CD4-positive, alpha-beta T cell treated with Interleukin-10 for 1 hour (primary cell): ENCODE data around the gene PDHA2.
"Not testable (repeated sequence)": the region's sequence is repeated elsewhere in the genome, so short reads cannot be mapped to it uniquely, and the experiment has no call there.

Source experiments
- DNase-seq: peaks from one replicate; pipeline ENCODE4 v3.0.0-alpha.2; 2020

PDHA2 gene

DNA sequence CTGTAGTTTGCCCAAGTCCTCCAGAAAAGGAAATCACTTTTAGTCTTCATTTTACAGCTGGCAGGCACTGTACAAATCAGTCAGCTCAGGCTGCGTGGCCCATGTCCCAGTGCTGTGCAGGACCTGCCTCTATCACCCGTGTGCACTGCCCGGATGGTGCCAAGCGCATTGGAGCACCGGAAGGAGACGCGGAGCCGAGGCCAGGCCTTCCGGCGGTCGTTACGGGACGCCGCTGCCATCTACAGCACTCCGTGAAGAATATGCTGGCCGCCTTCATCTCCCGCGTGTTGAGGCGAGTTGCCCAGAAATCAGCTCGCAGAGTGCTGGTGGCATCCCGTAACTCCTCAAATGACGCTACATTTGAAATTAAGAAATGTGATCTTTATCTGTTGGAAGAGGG, at the start of gene PDHA2:
Gene PDHA2 (plus strand): TSS at position 203 of the 400 bp plus-strand sequence. CDS start 58 bp downstream, at position 261.
- no peak for DNase-seq

DNA sequence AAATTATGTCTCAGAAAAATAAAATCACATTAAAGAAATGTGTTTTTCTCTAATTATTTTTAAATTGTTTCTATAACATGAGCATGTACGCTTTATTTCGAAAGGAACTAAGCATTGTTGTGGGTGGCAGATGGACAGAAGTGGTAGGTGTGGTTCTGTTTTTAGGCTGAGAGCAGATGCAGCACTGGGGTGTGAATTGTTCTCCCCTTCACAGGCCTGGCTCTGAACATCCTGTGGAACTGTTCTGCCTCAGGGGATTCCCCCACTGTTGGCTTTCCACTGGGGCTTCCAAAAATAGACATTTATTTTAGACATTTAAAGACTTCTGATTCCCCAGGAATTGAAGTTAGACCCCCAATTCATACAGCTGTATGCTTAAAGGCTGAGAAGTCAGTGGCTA, 41.9 kb upstream of the PDHA2 start:
- no peak for DNase-seq

DNA sequence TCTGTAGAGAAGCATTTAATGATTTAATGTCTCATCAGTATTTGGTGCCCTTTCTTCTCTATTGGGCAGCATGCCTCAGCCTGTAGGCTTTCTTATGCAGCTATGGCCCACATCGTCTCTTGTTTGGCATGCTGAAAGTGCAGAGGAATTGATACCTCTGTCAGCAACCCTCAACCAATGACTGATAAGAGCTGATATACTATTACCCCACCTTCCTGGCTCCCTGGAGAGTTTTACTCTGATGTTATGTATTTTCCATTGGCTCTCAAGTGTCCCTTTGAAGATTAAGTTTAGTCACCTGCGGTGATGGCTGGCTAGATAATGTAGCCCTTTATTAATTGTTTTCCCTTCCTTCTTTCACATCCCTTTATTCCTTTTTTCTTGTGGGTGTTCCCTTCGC, 41.2 kb upstream of the PDHA2 start:
- no peak for DNase-seq

DNA sequence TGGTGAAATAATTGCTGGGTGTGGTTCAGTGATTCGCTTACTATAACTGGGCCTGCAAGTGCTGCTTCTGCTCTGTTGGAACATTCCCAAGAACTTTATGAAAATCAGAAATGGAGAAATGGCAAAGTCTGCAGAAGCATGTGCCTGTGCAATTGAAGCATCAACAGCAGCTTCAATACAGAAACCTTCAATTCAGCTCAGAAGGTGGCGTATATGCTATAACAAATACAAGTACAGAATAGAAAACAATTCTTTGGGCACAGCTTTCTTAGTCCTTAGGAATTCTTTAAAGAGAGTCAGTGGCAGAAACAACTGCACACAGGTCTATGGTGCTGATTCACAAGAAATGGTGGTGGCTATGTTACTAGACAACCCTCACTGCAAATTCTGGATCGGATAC, 18.0 kb upstream of the PDHA2 start:
- DNase-seq, result no peak

DNA sequence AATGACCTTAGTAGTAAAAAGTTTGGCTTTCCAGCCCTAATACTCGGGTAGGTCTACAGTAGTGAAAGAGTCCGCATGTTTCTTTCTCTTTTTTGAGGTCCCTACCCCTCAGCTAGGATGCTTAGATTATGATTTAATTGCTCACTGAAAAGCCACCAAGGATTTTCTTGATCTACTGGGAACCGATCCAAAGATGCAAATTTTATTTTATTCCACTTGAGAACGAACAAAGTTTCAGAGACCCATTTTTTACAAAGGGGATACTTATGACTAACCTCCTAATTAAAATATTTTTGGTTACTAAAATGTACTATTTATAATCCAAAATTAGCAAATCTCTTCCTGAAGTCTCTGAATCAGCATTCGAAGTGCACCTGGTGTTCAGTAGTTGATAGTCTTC, 14.3 kb upstream of the PDHA2 start:
- DNase-seq, result no peak

DNA sequence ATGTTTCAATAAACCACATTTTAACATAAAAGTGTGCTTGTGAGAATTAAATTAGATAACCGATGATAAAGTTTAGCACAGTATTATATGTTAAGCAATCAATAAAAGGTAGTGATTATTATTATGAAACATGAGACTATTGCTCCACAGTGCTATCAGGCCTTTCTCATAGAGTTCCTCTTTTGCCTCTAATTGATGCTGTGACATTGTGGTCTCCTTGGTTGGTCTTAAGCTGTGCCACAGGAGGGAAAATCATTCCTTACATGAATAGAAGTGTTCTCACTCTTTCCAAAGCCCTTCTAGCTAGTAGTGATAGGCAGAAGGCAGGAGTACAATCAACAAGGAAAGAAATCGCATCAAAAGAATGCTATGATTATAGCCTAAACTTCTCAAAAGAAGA, 9.2 kb upstream of the PDHA2 start:
- DNase-seq, result no peak

DNA sequence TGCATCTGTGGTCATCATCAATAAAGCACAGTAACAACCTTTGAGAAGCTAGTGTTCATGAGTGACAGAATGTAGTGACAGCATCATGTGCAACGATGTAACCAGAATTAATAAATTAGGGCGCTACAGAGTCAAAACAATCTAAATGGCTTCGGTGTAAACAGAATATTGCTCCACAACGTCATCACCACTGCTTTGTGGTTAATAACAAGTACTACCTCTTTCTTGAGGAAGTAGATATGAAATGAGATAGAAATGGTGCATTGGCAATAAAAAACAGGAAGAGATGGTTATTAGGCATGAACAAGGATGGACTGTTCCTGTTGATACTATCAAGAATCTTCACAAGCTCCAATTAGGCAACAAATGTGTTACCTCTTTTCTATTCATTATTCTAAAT, 8.7 kb upstream of the PDHA2 start:
- no peak for DNase-seq

DNA sequence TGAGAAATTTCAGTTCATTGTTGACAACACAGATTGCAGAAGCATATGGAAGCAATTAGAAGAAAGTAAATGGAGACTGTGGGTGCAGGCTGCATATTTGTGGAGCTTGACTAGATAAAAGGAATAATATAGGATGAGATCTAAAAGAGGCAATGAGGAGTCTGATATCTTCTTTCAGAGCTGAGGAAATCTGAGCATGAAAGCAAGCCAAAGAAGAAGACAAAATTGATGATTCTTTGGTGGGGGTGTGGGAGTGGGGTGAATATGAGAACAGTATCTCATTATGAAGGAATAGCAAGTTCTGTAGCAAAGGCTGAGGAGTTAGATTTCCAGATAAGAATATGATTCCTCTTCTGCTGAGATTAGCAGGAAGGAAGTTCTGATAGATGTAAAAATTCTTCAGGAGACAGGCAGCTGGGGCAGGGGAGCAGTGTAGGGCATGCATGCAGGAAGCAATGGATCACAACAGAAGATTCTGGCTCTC, 6.1 kb upstream of the PDHA2 start:
- no peak for DNase-seq

DNA sequence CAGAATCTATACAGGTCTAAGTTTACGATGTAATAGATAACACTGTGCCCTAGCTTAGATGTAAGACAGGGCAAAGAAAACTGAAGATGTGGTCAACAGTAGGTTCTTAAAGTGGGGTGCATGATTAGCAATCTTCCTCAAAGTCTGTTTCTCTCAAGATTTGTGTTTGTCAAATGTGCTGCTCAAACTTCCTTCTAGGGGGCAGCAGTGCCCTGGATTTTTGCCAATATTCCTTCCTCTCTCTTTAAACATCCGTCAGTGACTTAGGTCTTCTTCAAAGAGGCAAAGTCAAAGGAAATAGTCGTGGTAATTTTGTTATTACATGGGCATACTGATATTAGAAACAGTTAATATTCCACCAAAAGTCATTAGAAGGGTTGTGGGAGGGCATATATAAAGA, 4.2 kb upstream of the PDHA2 start:
- no peak for DNase-seq

DNA sequence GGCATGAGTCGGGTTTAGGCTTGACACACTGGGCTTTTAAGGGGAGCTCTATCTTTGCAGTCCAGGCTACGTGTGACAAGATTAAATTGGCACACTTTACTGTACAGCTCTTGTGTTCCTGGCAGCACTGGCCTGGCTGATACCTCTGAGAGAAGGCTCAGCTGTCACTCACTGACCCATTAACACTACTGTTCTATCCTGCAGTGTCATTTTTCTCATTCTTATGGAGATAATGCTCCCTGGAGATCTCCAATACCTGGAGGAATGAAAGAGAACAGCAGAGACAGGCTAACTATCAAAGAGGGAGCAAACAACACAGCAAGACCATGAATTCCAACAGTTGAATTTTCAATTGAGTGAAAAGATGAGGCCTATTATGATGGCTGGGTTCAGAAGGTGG, 1.7 kb upstream of the PDHA2 start:
- no peak for DNase-seq

DNA sequence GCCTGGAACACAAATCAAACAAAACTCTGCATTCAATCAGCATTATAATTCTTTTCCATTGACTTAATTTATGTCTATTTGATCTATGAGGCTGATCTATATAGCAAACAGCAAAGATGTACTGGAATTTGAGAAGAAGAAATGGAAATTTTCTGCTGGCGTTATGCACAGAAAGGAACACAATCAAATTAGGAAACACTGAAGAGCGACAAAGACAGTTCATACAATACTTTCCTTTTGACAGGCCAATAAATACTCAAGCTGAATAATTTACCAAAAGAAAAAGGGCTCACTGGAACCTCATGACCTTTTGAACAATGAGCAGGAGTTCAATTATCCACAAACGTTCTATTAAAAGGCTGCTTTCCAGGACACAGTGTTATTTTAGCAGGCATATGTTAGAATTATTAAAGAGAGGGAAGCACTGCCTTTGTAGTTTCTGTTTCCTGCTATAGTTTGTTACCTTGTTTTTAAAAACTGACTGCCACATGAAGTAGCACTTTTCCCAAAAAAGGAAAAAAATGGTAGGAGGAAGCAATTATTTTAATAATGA, 8.1 kb downstream of the PDHA2 start:
- no peak for DNase-seq

DNA sequence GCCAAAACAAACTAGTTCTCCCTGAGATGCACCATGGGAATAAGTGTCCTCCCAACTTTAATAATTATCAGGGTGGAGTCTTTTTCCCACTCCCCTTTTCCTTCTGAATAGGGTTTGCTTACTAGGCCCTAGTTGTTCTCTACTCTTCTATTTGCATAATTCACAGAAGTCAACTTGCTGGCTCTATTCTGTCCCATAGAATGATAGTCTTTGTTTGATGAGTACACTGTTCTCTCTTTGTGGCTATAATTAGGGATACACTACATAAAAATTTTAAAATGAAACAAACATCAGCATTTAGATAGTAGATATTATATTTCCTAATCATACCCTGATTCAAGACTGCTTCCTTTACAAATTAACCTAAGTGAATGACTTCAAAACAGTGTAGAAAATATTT, 10.3 kb downstream of the PDHA2 start:
- DNase-seq, result no peak

DNA sequence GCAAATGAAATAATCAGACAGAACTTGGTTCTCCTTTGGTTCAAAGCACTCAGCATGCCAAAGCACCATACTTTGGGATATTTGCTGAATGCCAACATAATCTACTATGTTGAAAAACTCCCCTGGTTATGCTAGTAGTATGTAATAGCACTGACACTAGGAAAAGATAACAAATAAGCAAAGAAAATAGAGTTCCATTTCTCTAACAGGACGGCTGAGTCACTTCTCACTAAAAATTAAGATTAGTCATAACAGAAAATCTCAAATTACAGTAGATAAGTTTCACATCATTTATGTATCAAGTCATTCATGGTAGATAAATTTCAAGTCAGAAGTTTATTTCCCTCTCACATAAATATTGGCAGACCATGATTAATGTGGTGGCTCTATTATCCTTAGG, 17.9 kb downstream of the PDHA2 start:
- DNase-seq, result no peak

DNA sequence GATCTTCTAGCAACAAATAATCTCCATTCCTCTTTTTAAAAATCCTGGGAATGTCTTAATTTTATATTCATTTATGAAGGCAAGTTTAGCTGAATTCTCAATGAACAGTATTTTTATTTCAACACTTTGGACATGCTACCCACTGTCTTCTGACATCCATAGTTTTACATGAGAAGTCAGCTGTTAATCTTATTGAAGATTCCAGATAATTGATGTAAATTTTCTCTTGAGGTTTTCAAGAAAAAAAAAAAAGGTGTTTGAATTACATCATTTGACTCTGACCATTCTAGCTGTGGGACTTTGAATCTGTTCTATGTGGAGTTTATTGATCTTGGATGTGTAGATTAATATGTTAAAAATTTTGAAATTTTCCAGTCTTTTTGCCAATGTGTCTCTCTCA, 28.0 kb downstream of the PDHA2 start:
- no peak for DNase-seq

DNA sequence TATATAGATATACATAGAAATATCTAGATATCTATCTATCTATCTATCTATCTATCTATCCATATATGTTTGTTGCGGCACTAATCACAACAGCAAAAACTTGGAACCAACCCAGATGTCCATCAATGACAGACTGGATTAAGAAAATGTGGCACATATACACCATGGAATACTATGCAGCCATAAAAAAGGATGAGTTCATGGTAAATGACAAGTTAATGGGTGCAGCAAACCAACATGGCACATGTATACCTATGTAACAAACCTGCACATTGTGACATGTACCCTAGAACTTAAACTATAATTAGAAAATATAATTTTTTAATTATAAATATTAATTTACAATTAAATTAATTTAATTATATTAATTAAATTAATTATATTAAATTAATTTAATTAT, 29.5 kb downstream of the PDHA2 start:
- DNase-seq, result not testable (repeated sequence)

DNA sequence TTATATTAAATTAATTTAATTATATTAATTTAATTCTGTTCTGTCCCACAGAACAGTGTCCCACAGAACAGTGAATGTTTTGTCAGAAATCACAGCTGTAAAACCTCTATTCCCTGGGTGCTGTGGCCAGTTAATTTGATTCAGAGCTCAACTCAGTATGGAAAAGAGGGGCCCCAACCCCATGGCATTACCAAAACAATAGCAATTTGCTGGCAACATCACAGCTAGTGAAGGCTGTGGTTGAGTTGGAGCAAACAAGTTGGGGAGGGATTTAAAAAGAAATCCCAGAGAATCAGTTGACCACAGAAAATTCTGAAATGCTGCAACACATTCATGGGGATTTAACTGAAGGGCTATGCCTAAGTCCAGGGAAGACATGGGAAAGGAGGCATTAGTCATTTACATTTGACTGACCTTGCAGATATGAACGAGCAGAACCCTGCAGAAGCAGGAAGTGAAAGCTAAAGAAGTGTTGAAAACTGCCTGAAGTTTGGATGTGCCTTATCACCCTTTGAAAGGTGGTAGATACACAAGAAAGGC, 30.1 kb downstream of the PDHA2 start:
- no peak for DNase-seq

DNA sequence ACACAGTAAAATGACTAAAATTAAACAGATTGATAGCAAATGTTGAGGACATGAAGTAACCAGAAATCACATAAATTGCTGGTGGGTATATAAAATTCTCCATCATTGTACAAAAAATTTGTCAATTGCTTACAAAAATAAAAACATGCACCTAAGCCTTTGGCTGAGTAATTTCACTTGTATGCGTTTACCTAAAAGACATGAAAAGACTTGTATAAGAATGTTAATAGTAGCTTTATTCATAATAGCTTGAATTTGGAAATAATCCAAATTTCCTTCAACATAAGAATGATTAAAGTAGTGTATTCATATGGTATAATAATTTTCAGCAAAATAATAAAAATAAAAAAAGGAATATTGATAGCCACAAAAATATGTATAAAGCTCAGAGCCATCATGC, 37.7 kb downstream of the PDHA2 start:
- DNase-seq, result no peak

DNA sequence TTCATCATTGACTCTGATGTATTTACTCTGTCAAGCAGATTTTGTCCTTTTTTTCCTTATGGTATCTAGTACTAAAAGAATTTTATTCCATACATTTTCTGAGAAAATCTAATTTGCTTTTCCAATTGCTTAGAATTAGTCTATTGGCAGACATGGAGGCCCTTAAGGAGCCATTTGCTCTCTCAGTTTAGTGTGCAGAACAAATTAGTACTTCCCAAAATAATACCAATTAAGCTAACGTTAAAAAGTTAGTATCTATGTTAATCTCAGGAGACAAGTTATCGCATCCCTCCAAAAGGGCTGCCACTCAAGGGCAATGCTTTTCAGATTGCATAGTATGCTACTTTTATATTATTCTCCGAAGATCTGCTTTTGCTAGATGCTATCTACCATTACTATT, 47.7 kb downstream of the PDHA2 start:
- no peak for DNase-seq

DNA sequence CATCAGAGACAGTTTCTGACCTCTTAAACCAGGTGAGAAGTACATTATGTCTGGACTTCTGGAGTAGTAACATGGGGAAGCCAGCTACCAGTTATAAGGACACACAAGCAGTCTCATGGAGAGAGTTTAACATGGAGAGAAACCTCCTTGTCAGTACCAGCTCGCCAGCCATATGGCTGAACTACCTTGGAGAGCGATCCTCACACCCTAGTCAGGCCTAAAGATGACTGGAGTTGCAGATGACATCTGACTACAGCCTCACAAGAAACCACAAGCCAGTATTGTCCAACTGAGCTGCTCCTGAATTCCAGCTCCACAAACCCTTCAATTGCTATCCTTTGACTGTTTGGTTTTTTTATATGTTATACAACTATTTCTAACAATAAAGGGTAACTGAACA, 49.8 kb downstream of the PDHA2 start:
- DNase-seq, result no peak
